Activated CD4-positive, alpha-beta T cell treated with anti-CD3 and anti-CD28 coated beads for 4 hours (primary cell): Measurements from ENCODE around the gene ACOX2.

Experiments used
- DNase-seq, 2 donors: peaks; one replicate each; pipeline ENCODE4 v3.0.0-alpha.2; 2020

The ACOX2 gene

DNA sequence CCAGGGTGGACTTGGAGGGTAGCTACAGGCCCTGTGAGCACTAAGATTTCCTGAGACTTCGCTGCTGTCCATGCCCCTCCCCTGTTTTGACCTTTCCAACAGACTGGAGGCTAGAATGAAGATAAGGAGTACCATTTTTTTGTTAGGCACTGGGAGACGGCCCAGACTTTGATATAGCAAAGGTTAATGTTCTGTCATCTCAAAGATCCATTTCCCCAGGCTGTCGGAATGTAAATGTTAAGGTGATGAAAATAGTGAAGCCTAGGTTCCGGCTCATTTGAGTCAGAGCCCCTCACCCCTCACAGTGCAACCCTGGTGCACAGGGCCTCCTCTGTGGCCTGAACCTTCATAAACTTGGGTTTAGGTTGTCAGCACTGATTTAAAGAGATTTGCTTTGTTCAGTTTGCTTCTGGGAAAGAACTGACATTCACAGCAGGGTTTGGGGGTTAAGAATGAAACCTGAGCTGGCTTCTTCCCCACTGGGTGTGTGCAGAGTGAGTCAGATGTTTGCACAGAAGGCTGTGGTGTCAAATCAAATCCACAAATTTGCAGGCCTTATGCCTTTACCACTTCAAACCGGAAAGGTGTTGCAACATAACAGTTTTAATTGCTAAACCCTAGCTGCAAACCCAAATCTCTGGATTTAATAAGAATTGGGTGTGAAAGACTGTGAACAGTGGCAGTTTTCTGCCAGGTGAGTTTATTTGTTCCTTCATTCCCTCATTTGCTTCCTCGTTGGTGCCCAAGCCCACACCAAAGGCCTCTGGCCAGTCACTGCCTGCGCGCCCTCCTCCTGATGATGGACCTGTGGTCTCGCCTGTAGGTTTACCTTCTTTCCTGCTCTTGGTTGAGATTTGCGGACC is 65.7 kb downstream of the ACOX2 start:
- DNase-seq, result peak; percentile 9 to 22

DNA sequence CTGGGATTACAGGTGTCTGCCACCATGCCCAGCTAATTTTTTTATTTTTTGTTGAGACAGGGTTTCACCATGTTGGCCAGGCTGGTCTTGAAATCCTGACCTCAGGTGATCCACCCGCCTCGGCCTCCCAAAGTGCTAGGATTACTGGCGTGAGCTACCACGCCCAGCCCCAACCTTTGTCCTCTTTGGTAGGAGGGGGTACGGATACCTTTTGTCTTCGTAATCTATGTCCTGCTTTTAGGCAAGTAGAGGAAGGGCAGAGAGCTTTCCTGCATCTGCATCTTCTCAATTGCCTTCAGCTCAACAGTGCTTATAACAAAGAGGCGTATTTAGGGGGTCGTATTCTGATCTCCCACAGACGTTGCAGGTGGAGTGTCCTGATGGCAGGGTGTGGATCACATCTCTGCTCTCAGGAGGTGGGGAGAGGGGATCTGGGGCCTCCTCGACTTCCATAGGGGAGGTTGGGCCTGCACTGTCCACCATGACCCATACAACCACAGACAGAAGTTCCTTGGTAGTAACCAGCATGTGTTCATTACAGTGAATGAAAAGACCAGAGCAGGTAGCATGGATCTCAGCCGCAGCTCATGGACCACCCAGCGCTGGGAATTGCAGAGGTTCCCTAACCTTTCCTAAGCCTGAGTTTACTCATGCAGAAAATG is 66.5 kb downstream of the ACOX2 start:
- no peak for DNase-seq

DNA sequence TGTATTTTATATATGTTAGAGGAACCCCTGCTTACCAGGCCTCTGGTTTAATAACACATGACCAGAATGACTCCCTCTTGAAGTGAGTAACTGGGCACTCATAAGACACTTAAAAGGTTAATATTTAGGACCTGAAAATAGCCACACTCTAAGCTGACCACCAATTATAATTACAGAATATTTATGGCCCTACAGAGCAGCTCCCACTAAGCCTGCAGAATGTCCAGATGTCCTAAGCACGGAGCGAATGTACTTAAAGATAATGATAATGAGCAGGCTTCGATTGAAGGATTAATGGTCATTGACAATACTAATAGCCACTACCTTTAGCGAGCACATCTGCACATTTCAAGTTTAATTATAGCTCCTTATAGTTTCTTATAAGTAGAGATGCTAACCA is 67.9 kb downstream of the ACOX2 start:
- no peak for DNase-seq

DNA sequence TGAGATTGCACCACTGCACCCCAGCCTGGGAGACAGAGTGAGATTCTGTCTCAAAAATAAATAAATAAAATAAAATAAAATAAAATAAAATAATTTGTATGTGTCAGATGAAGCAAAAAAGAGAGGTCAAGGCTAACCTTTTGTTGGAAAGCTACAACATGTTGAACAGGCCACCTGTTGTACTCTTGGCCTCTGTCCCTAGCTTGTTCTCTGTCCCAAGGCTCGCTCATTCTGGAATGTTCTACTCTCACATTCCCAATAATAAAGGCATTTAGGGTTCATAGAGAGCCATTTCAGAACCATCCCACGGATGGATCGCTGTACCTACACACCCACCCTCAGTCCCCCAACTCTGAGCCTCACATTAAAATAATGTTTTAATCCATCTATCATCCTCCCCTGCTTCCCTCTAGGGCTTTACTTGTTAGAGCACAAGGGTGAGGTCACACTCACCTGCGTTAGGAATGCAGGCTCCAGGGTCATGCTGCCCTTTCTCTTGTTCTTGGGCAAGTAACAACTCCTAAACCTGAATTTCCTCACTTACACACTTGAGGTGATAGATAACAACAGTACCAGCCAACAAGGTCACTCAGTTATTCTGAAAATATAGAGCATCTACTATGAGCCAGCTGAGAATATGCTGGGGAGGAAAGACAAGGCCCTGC is 70.0 kb downstream of the ACOX2 start:
- DNase-seq, result no peak

DNA sequence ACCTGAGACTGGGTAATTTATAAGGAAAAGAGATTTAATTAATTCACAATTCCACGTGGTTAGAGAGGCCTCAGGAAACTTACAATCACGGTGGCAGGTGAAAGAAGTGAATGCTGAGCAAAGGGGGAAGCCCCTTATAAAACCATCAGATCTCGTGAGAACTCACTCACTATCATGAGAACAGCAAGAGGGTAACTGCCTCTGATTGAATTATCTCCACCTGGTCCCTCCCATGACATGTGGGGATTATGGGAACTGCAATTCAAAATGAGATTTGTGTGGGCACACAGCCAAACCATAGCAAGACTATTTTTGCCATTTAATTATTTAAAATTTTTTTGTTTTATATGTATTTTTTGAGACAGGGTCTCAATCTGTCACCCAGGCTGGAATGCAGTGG is 72.1 kb downstream of the ACOX2 start:
- DNase-seq, result no peak

GRCh38 chr3:58463942-58464271 is 73.1 kb downstream of the ACOX2 start:
- no peak for DNase-seq

DNA sequence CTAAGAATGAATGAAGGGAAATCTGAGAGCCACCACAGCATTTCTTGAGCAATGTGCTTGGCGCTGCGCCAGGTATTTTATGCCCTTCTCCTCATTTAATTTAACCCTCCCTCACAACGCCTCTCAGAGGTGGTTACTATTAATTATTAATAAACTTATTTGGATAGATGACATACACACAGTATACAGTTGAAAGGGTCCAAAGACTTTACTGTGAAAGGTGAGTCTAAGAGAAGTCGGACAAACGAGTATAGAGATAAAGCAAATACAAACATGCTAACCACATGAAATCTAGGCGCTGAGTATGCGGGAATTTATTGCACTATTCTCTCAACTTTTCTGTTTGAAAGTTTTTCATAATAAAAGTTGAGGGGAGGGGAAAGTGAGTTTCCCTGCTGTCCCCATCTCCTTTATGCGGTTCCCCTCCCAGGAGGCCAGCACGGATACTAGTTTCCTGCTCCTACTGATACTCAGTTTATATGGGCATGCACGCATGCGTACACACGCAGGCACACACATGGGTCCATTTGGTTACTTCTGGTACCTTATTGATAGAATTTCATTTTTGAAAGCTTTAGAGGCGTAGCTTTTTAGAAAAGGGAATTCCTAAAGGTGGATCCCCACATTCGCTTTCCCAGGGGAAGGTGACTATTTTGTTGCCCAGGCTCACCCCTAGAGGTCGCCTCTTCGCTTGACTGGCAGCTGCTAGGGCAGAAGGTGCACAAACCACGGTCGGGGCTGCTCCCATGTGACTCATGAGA is 73.6 kb downstream of the ACOX2 start:
- peak; percentile 73 to 74 for DNase-seq

DNA sequence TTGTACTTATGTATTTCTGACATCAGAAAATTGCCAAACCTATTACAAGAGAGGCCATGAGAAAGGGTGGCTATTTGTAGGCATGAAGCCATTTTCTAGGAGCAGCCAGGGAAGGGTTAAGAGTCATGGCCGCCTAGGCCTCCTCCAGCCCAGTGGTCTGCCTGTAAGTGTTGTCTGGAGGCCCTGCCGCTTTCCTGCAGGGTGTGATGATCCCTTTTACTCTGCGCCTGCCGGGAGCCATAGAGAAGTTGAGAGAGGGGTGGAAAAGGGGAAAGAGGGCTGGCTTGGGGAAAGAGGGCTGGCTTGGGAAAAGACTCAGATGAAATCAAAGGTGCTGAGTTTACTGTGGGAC is 74.2 kb downstream of the ACOX2 start:
- DNase-seq, result no peak

- DNase-seq, result no peak
Observed at GRCh38 chr3:58459160-58459559, 77.8 kb downstream of the ACOX2 start.
